M059J (cell line): ENCODE measurements around the gene MSI2. TPM values are rescaled to one million over a fixed set of nuclear protein-coding genes. Genes with fewer than 3 reads are reported as not detected.

ENCODE experiments used
- DNase-seq: peaks from one replicate; pipeline ENCODE4 v3.0.0-alpha.2; 2012; ENCODE audit warnings: low read depth
- total RNA-seq: library from RNA; depleted of rRNA; stranded (reverse); fragments of >200 nt; shearing (Covaris generic); gene quantifications from 2 replicates; pipeline ENCODE4 v1.2.3, GENCODE V29; 2014

MSI2 gene
- total RNA-seq, 1 experiment from 2014 or later: 28.6 TPM

GRCh38 chr17:57538736-57539456, 282.6 kb downstream of the MSI2 start:
- DNase-seq: no peak

GRCh38 chr17:57539529-57540301, 283.4 kb downstream of the MSI2 start:
- DNase-seq: no peak

- no peak for DNase-seq
Measured at GRCh38 chr17:57540596-57540995, 284.3 kb downstream of the MSI2 start.

GRCh38 chr17:57541049-57541448, 284.7 kb downstream of the MSI2 start:
- no peak for DNase-seq

- DNase-seq: peak; percentile 35
Measured at GRCh38 chr17:57541472-57542394, 285.4 kb downstream of the MSI2 start.

DNA sequence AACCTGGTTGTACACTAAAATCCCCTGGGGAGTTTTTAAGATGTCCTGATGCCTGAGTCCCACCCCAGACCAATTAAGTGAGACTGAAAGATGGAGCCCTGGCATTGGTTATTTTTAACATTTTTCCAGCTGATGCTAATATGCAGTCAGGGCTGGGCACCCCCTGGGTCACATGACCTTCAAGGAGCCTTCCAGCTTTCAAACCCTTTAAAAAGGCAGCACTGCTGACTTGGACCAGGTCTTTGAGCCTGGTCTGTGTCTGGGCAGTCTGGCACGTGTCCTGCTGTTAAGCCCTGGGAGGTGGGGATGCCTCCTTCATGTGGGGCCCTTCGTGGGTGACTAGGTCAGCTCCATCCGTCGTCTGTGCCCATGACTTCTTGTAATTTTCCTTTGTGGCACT, 286.2 kb downstream of the MSI2 start:
- no peak for DNase-seq

- DNase-seq: no peak
Measured at GRCh38 chr17:57543230-57543629, 286.9 kb downstream of the MSI2 start.

- DNase-seq: no peak
Measured at GRCh38 chr17:57544401-57544800, 288.1 kb downstream of the MSI2 start.

DNA sequence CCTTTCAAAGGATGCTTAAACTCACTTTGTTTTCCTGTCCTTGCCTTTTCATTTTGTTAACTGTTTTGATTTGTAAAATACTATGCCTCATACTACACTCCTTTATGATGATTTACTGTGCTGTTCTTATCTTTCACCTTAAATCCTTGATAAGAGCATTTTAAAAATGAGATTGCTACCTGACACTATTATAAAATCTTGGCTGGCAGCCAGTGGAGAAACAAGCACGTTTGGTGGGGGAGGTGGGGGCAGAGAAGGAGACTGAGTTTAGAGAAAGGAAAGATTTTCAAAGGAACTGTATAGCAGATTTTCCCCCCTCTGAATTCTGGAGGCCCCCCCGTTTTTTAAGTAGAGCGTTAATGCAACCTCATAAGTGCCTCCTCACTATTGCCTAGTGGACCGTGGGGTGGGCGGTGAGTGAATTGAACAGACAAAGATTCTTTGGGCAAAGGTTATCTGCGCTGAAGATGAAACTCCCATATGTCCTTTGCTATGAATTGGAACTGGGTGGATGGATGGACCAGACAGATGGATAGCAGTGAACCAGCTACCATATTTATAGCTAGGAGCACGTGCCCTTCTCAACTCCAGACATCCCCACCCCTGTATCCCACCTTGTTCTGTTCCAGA, 288.6 kb downstream of the MSI2 start:
- no peak for DNase-seq

- DNase-seq: no peak
Measured at GRCh38 chr17:57545731-57546342, 289.5 kb downstream of the MSI2 start.

DNA sequence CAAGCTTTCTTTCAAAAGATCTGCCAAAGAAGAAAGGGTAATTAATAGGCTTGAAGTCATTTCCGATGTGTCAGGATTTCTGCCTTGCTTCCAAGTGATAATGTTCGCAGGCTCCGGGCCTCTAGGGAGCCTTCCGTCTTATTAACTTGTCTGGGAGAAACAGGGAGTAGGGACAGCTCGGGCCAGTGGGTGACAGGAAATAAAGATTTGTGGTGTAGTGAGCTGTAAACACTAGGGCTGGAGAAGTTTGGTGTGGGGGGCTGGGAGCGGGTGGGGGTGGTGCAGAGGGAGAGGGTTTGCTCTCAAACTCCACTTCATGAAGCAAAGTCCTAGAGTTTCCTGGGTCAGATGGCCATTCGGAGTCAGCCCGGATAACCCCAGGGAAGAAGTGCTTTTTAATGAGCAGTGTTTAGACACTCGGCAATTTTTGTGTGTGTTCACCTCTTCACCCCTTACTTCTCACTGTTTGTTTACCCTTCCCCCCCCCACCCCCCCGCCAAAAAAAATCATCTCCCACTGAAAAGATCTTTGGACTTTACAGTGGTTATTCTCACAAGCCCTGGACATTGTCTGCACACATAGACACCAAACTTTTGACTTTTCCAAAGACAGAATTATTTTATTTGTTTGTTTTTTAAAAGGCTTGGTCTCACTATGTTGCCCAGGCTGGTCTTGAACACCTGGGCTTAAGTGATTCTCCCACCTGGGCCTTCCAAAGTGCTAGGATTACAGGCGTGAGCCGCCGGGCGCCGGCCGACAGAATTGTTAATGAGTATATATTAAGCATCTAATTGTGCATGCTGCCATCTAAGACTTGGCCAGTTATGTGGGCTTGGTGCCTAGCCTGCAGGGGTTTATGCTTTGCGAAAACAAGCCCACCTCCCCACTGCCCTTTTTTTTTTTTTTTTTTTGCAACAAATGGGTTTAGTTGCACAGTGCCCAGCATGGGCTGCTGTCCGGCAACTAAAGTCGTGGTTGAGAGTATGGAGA, 292.4 kb downstream of the MSI2 start:
- peak; percentile 52 for DNase-seq

- no peak for DNase-seq
Measured at GRCh38 chr17:57549468-57549867, 293.1 kb downstream of the MSI2 start.

GRCh38 chr17:57550016-57550415, 293.7 kb downstream of the MSI2 start:
- no peak for DNase-seq

GRCh38 chr17:57550668-57551315, 294.5 kb downstream of the MSI2 start:
- DNase-seq: no peak

DNA sequence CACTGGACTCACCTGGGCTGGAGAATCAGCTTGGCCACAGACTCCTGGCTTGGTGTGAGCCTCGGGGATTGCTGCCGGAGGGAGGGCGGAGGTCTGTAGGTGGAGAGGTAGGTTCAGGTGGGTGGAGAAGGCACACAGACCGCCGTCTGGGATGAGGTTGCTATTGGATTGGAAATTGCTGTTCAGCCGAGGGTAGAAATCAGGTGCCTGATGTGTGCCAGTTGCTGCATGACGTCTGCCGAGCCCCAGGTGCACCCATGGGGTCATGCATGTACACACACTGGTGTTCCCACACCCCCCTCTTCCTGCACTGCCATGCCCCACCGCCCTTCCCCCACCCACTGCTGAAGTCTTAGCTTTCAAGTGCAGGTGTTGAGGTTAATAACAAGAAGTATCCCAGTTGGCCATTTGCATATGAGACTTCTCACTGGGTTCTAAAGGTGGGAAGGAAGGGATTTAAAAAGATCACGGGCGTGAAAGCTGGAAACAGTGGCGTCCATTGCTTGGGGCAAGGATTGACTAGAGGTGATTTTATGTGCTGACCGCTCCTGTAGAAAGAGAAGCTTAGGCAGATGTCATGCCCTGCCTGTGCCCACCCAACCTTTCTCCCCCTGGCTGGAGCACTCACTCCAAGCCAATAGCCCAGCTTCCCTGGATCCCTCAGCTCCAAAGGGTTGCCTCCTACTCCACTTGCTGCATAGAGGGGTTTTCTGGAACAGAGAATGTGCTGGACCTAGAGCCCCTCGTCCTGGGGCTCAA, 295.2 kb downstream of the MSI2 start:
- no peak for DNase-seq

DNA sequence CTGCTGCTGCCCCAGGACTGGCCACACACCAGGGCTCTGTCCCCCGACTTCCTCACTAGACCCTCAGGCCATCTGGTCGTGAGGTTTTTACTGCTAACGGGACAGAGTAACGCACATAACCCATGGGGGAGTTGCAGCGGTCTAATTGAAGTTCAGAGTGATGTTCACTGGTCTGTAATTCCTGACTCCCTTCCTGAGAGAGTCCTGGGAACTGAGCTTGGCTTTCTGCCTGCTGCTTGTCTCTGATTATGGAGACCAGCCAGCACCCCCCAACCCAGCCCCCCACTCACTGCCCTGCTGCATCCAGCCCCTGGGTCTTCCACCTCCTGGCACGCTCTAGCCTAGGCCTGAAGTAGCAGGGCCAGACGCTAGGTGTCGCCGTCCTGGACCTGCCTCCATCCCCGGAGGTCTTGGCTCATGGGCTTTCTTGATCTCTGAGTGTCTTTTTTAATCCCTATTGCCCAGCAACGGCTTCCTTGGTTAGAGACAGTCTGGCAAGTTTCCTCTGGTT, 295.8 kb downstream of the MSI2 start:
- no peak for DNase-seq

DNA sequence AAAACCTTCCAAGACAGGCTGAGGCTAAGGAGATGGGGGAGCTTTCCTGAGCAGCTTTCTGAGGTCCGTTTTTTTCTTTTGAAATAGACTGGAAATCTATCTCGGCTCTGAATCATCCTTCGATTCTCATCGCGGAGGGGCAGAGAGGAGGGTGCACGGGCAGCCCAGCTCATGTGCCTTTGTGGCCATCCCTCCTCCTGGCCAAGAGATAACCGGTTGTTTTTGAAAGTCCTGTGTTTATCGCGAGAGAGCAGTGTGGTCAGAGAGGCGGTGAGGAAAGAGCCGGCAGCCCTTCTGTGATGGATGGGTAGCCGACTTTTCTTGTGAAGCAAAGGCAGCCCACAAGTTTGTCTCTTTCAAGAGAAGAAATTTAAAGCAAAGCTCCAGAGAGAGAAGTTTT, 297.2 kb downstream of the MSI2 start:
- DNase-seq: peak; percentile 46

DNA sequence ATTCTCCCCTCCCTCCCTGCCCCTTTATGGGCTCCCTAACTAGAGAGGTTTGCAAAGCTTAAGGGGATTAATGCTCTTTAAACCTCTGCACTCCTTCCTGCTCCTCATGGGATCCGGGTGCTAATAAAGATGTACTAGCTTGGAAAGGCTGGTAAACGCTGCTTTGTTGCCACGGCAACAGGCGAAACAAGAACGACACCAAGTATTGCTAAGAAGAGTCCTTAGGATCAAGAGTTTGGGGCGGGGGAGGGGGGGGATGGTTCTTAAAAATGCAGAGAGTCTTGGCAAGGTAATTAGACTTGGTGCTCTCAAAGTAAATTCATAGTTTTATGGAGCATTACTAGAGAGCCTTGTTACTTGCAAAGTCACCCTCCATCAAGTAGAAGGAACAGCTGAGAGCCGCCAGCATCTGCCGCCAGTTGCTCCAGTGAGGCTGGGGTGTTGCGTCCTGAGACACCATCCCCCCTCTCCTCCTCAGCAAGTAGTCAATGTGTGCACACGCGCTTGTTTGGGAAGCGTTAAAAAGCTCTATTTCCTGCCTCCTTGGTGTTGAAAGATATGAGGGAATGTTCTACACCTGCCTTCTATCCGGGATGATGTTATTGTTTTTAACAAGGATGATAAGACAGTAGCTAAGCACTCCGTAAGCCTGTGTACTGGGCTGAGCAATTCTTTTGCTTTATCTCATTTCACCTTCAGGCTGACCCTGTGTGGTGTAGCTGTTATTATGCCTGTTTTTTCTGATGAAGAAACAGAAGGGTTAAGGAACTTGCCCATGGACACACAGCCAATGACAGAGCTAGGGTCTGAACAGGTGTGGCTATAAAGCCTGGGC, 297.9 kb downstream of the MSI2 start:
- peak; percentile 49 for DNase-seq
